Aorta (tissue), 5 donors: ENCODE measurements around the gene MEF2C. TPM values are rescaled to one million over a fixed set of nuclear protein-coding genes. Genes with fewer than 3 reads are reported as not detected.

Experiments
- ATAC-seq: fragments of 200-7000 bp; cut with Tn5 transposase; one replicate; pipeline ENCODE4 v1.9.1; 2022; ENCODE audit warnings: moderate library complexity; ENCODE audit not compliant: low FRiP score
- DNase-seq, 2 donors: peaks; one replicate each; pipeline ENCODE4 v3.0.0-alpha.2; 2020
- H3K27ac ChIP-seq, 2 donors: one replicate each; pipeline ENCODE4 v1.5.1; 2013; ENCODE audit warnings: low read length in 2 of 2, mild to moderate bottlenecking in 2 of 2, moderate library complexity in 2 of 2, control low read depth in 1 of 2, inconsistent platforms in 1 of 2, low read depth in 1 of 2
- H3K27me3 ChIP-seq, 2 donors: one replicate each; pipeline ENCODE4 v1.6.1; 2013; ENCODE audit warnings: control low read depth in 1 of 2, low read length in 1 of 2, mild to moderate bottlenecking in 1 of 2, moderate library complexity in 1 of 2; ENCODE audit not compliant: insufficient read depth in 2 of 2, control insufficient read depth in 1 of 2
- H3K36me3 ChIP-seq, 2 donors: one replicate each; pipeline ENCODE4 v1.6.1; 2013; ENCODE audit warnings: control low read depth in 1 of 2, low read length in 1 of 2, mild to moderate bottlenecking in 1 of 2; ENCODE audit not compliant: insufficient read depth in 2 of 2, control insufficient read depth in 1 of 2
- H3K4me1 ChIP-seq, 2 donors: one replicate each; pipeline ENCODE4 v1.6.1; 2013; ENCODE audit warnings: low read length in 2 of 2, control low read depth in 1 of 2, mild to moderate bottlenecking in 1 of 2, moderate library complexity in 1 of 2; ENCODE audit not compliant: insufficient read depth in 2 of 2, control insufficient read depth in 1 of 2
- H3K4me3 ChIP-seq, 2 donors: one replicate each; pipeline ENCODE4 v1.5.1; 2013; ENCODE audit warnings: low read length in 2 of 2, control low read depth in 1 of 2, mild to moderate bottlenecking in 1 of 2
- H3K9me3 ChIP-seq: one replicate; pipeline ENCODE4 v1.6.1; 2013; ENCODE audit warnings: mild to moderate bottlenecking, low read length; ENCODE audit not compliant: control insufficient read depth
- WGBS, 2 donors: extraction: QIAGEN DNeasy Blood & Tissue Kit; methylation state at CpG; one replicate each; pipeline ENCODE4 v1.1.7; 2013; 5-methylcytosine and 5-hydroxymethylcytosine counted together
- intact Hi-C, 2 donors: fragments of 100-400 bp; cut with DNase I; formaldehyde crosslinking; loops; one replicate each; pipeline versions ENCODE4 v1.14.2 to v1.15.0; 2022
- polyA plus RNA-seq, 2 donors: library from polyadenylated mRNA; stranded (reverse); fragments of 200-250 nt; gene quantifications; one replicate each; pipeline ENCODE4 v1.2.3, GENCODE V29; 2013
- total RNA-seq, 2 donors: library from RNA; stranded (reverse); fragmentation: NEBNext Ultra II Directional; extraction: Animal tissue kit (Norgen Biotek cat#: 25700); gene quantifications; one replicate each; pipeline ENCODE4 v1.2.1, GENCODE V29; 2021
- donor health status: healthy with polysubstance abuse.
- donor health status: Bipolar disorder and iron deficiency.
- donor health status: DM: no; HTN: no; CAD: no.
- donor health status: DM: no; HTN: no; CAD: no.
- donor health status: DM: yes; HTN: yes; CAD: no.

The MEF2C gene
- total and polyA plus RNA-seq, 4 donors, result 22.0 to 186 (median 80.3) TPM

DNA sequence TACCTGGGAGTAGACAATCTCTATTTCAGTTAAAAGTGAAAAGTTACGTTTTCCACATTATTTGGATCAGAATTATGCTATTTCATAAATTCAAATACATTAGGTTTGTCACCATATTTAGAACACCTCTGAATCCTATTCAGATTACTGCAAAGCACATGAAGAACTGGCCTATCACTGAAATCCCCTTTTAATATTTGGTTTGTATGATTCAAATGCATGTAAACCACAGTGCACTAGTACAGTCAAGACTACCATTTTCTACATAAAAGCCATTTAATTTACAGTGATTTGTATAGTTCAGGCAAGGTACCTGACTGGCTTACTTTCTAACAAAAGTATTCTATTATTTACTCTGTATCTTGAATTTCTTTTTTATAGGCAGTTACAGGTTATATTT is 212.5 kb downstream of the MEF2C start:
- H3K27me3 ChIP-seq, result peaks cover 3 to 9% of the 10 kb centered on the region in 2 donors
- no peaks in the 10 kb centered on the region for H3K36me3 ChIP-seq
- H3K4me1 ChIP-seq, result no peaks in the 10 kb centered on the region
- peaks cover 2% of the 10 kb centered on the region for H3K9me3 ChIP-seq
- WGBS, 2 donors, result 79 to 89% methylated on average over 1 of the region's 1 CpG
- DNase-seq (no peak), ATAC-seq (no peak)
- H3K27ac ChIP-seq, result no peak overlapping the region
- no peak overlapping the region for H3K4me3 ChIP-seq
- intact Hi-C loops, result loop anchor here in 1 of 2 donors (5.0 kb wide), 1 partner anchor 528 kb away; no protein-coding TSS in a partner anchor

DNA sequence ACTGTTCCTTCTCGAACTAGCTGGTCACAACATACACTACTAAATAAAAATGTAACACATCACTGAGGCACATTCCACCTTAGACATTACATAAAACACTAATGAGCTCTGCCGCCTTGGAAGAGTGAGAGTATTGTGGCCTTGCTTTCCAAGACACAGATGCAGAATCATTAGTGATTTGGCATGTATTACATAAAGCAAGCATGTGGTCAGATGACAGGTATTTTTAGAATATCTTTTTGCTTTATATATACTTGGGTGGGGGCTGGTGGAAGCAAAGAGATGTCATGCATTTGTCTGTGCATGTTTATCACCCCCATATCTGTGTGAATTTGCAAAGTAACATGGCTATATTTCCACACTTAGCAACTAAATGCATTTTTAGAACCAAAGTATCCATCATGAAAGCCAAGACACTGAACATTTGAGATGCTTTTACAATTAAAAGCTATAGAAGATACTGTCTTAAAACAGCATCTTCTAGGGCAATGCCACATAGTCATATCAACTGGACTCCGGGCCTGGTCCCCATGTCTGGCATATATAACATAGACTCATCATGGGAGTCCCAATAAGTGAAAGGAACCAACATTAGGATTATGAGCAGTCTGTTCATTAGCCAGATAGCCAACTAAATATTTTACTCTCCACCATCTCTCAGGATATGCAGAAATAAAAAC is 213.5 kb downstream of the MEF2C start:
- 72 to 73% methylated on average over 3 of the region's 3 CpGs for WGBS, 2 donors
- no peak for DNase-seq
- ATAC-seq, result no peak
- Histone ChIP-seq H3K9me3 (peaks cover 2% of the 10 kb centered on the region), H3K4me3 (no peak overlapping the region), H3K27ac (no peak overlapping the region), H3K36me3 (no peaks in the 10 kb centered on the region), H3K4me1 (no peaks in the 10 kb centered on the region), H3K27me3 (peaks cover 3 to 10% of the 10 kb centered on the region in 2 donors)
- intact Hi-C loops, result loop anchor here in 1 of 2 donors (5.0 kb wide), 1 partner anchor 527 kb away; no protein-coding TSS in a partner anchor

DNA sequence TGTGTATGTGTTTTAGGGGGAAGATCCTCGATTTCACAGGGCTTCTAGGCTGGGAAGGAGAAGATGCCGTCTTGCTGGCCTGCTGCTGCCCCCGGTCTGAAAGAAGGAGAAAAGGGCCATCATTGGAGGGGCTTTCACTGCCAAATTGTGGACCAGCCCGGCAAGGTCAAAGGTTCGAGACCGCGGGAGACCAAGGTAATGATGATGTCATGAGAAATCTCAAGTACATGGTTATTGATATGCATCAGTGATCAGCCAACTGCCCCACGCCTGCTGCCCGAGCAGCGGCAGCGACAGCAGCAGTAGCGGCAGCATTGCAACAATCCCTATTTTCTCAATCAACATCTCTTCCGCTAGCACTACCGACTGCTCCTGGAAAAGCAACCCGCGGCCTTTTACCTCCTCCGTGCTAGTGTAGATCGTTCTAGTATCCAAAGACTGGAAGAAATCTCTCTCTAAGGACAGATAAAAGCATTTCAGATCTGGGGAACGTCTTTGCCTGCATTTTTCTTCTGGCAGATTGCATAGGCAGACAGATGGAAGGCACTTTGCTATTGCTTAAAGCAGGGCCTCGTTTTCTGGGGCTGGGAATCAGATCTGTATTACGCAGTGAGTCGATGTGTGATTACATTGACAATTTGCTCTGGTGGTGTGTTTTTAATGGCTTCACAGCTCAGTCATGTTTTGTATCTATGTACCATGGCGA is 215.3 kb downstream of the MEF2C start:
- no peak overlapping the region for H3K27ac ChIP-seq

More for the DNA sequence above, 215.3 kb downstream of the MEF2C start:
- Histone ChIP-seq H3K4me1 (no peaks in the 10 kb centered on the region), H3K27me3 (peaks cover 3 to 12% of the 10 kb centered on the region in 2 donors), H3K4me3 (no peak overlapping the region), H3K36me3 (no peaks in the 10 kb centered on the region), H3K9me3 (peaks cover 2% of the 10 kb centered on the region)
- DNase-seq (no peak), ATAC-seq (no peak)
- intact Hi-C loops, result no loop called here
- WGBS, 2 donors, result 12 to 16% methylated on average over 23 of the region's 23 CpGs
